ENCODE measurements around the gene EFNA4.
"Not testable (repeated sequence)": the region's sequence is repeated elsewhere in the genome, so short reads cannot be mapped to it uniquely, and the experiment has no call there.

The EFNA4 gene

GRCh38 chr1:155091071-155092051, 27.8 kb downstream of the EFNA4 start:
- peak; percentile 20 for DNase-seq

DNA sequence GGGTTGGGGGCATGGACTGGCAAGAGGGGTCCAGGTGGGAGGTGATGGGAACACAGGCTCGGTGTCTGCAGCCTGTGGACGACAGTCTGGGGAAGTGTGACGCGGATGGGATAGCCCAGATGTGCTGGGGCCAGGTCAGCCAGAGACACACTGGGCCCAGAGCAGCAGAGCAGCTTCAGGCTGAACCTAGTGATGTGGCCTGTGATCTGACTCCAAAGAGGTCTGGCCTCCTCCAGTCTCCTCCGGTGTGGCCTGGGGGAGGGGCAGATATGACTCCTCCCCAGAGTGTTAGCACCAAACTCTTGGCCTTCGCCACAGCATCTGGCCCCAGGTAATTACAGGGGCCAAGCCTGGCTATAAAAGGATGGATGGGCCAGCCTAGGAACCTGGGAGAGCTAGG, 28.6 kb downstream of the EFNA4 start:
- DNase-seq: no peak

GRCh38 chr1:155092641-155093040, 29.1 kb downstream of the EFNA4 start:
- DNase-seq: no peak

DNA sequence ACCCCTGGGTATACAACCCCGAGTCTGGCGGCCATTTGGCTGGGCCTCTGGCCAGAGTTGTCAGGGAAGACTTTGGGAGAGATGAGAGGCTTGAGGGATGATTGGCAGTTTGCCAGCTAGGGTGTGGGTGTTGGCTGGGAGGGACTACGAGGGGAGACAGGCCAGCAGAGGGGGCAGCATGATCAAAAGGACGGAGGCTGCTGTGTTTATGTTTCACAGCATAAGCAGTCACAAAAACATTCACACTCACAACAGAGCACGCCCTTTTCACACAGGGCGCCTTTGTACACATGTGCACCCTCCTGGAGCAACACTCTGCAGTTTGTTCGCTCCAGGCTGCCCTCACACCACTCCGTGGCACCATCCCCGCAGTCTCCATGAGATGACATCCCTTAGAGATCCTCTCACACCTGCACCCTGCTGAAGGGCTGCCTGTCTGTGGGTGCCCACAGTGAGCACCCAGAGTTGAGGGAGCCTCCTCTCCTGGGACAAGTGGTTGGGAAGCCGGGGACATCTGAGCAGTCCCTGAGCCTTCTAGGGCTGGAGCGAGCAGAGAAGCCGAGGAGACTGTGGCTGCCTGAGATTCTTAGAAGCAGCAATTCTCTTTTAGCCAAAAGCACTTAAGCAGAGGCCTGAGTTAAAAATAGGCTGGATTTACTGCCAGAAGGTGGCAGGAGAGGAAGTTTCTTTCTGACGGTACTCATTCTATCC, 30.5 kb downstream of the EFNA4 start:
- DNase-seq: peak; percentile 27

- no peak for DNase-seq
Observed at GRCh38 chr1:155094622-155094948, 31.0 kb downstream of the EFNA4 start.

DNA sequence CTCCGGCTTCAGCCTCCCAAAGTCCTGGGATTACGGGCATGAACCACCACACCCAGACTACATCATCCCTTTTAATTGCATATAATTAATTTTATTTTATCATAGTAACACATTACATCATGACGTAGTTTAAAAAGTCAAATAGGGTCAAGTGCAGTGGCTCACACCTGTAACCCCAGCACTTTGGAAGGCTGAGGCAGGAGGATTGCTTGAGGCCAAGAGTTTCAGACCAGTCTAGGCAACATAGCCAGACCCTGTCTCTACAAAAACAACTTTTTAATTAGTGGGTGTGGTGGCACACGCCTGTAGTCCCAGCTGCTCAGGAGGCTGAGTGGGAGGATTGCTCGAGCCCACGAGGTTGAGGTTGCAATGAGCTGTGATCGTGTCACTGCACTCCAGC, 35.8 kb downstream of the EFNA4 start:
- DNase-seq: no peak

DNA sequence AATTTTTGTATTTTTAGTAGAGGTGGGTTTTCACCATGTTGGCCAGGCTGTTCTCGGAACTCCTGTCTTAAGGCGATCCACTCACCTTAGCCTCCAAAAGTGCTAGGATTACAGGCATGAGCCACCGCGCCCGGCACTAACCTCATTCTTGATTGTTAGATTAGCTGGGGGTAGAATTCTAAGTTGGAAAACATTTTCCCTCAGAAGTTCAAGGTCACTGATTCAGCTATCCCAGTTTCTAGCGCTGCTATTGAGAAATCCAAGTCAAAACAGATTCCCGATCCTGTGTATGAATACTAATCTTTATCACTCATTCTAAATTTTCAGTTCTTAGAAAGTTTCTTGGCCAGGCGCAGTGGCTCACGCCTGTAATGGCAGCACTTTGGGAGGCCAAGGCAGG, 39.8 kb downstream of the EFNA4 start:
- no peak for DNase-seq

GRCh38 chr1:155104605-155105534, 41.3 kb downstream of the EFNA4 start:
- DNase-seq: no peak

GRCh38 chr1:155105604-155106011, 42.1 kb downstream of the EFNA4 start:
- DNase-seq: no peak

DNA sequence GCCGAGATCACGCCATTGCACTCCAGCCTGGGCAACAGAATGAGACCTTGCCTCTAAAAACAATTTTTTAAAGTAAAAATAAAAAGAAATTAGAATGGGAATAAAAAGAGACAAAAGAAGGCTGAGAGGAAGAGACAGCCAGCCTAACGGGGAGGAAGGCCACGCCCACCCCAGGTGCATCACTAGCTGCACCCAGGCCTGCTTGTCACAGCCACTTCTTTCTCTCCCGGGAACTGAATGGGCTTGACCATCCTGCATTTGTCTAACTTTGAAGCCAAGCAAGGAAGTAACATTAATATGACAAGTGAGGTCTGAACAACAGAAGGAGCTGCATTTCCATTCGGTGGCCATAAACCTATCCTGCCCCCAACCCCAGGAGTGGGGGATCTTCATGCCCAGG, 43.3 kb downstream of the EFNA4 start:
- DNase-seq: no peak

- DNase-seq: no peak
Observed at GRCh38 chr1:155107309-155108264, 44.0 kb downstream of the EFNA4 start.

- DNase-seq: no peak
Observed at GRCh38 chr1:155108296-155108695, 44.8 kb downstream of the EFNA4 start.

GRCh38 chr1:155110381-155110780, 46.8 kb downstream of the EFNA4 start:
- no peak for DNase-seq

DNA sequence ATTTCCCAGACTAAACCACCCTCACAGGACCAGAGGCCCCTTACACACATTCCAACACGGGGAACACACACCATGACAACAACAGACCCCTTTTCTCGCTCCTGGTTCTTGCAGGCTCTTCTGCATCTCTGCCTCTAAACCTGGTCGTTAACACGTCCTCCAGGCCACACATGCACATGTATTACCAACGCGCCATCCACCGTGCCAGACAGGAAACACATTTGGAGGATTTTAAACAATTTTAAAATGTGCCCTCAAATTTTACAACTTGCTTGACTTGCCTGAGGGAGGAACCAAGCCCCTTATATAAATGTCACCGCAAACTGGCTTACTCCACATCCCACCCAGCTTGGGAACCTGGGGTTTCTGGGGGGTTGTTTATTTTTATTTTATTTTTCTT, 47.3 kb downstream of the EFNA4 start:
- no peak for DNase-seq

GRCh38 chr1:155113450-155113980, 50.0 kb downstream of the EFNA4 start:
- DNase-seq: no peak

DNA sequence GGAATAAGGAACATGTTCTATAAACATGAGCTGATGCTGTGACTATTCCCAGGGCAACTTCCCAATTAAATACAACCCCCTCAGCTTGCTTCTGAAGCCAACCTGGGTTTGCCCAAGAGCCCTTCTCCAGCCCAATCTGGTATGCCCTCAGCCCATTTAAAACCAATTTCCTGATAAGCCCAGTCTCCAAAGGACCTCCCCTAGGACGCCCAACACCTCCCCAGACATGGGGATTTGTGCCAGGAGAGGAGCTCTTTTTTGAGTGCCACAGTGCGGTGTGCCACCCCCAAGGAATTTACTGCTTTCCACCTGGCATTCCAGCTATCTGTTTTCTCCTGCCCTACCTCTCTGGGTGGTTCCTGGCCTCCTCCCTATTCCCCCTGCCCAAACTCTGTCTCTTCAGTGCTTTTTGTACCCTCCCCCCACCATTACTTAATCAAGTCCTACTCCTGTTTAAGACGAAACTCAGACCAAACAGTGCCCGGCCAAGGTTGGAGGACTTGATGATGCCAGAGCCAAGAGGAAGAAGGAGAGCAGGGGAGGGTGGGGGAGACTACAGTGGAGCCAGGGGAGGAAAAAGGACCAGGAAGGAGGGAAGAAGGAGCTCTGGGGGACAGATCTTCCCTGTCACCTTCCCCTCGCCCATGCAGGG, 52.7 kb downstream of the EFNA4 start:
- DNase-seq: no peak

GRCh38 chr1:155117610-155118009, 54.1 kb downstream of the EFNA4 start:
- DNase-seq: no peak

- DNase-seq: not testable (repeated sequence)
Observed at GRCh38 chr1:155118090-155118489, 54.5 kb downstream of the EFNA4 start.

Measured in kidney glomerular epithelial cell (primary cell).